Right lobe of liver (tissue), 4 donors: ENCODE measurements around the gene C1orf115.

Source experiments
- POLR2A ChIP-seq: fragments of 450-650 bp; IDR thresholded peaks from one replicate; pipeline ENCODE4 v1.6.1; 2017; ENCODE audit warnings: antibody characterized with exemption, mild to moderate bottlenecking
- TF ChIP-seq, protein P1 (sequence below), 4 donors: fragments of 200-600 bp in 3 of 4; fragments of 450-650 bp in 1 of 4; IDR thresholded peaks; one replicate each; pipeline versions ENCODE4 v1.5.1 to v1.8.0; 2016 to 2022; ENCODE audit warnings: antibody characterized with exemption in 4 of 4, mild to moderate bottlenecking in 2 of 4
- donor health status: DM: no; HTN: no; CAD: no.
- donor health status: DM: no; HTN: no; CAD: no.
- donor health status: DM: no; HTN: yes; CAD: no.

DNA sequence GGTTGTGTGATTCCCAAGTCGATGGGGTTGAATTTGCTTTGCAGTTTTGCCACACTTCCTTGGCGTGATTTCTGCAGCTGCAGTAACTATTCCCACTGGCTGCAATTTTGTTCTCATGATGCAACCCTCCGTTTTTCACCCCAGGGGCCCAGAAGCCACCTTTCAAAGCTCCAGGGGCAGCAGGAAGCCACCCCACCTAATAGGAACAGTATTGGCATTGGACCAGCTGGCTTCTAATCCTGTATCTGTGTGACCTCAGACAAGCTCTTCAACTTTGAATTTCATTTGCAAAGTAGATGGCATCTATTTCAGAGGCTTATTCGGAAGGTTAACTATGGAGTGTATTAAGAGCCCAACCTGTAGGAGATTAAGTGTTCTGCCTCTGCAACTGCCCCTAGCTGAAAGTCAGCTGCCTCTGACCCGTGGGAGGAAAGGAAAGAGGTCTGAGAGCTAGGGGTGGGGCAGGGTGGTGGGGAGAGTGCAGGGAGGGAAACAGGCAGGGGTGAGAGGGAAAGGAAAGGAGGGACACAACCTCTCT lies 12.6 kb downstream of the C1orf115 start:
- no peak for TF ChIP-seq POLR2A
- TF ChIP-seq, protein P1, sequence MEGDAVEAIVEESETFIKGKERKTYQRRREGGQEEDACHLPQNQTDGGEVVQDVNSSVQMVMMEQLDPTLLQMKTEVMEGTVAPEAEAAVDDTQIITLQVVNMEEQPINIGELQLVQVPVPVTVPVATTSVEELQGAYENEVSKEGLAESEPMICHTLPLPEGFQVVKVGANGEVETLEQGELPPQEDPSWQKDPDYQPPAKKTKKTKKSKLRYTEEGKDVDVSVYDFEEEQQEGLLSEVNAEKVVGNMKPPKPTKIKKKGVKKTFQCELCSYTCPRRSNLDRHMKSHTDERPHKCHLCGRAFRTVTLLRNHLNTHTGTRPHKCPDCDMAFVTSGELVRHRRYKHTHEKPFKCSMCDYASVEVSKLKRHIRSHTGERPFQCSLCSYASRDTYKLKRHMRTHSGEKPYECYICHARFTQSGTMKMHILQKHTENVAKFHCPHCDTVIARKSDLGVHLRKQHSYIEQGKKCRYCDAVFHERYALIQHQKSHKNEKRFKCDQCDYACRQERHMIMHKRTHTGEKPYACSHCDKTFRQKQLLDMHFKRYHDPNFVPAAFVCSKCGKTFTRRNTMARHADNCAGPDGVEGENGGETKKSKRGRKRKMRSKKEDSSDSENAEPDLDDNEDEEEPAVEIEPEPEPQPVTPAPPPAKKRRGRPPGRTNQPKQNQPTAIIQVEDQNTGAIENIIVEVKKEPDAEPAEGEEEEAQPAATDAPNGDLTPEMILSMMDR (IDR thresholded peaks at IDR 0.05): no peak
